CD4-positive, alpha-beta T cell treated with Interleukin-6 for 4 hours (primary cell): Measurements from ENCODE around the gene ARAP2.

ENCODE experiments used
- DNase-seq: peaks from one replicate; pipeline ENCODE4 v3.0.0-alpha.2; 2020; ENCODE audit warnings: mixed read lengths

The ARAP2 gene, protein sequence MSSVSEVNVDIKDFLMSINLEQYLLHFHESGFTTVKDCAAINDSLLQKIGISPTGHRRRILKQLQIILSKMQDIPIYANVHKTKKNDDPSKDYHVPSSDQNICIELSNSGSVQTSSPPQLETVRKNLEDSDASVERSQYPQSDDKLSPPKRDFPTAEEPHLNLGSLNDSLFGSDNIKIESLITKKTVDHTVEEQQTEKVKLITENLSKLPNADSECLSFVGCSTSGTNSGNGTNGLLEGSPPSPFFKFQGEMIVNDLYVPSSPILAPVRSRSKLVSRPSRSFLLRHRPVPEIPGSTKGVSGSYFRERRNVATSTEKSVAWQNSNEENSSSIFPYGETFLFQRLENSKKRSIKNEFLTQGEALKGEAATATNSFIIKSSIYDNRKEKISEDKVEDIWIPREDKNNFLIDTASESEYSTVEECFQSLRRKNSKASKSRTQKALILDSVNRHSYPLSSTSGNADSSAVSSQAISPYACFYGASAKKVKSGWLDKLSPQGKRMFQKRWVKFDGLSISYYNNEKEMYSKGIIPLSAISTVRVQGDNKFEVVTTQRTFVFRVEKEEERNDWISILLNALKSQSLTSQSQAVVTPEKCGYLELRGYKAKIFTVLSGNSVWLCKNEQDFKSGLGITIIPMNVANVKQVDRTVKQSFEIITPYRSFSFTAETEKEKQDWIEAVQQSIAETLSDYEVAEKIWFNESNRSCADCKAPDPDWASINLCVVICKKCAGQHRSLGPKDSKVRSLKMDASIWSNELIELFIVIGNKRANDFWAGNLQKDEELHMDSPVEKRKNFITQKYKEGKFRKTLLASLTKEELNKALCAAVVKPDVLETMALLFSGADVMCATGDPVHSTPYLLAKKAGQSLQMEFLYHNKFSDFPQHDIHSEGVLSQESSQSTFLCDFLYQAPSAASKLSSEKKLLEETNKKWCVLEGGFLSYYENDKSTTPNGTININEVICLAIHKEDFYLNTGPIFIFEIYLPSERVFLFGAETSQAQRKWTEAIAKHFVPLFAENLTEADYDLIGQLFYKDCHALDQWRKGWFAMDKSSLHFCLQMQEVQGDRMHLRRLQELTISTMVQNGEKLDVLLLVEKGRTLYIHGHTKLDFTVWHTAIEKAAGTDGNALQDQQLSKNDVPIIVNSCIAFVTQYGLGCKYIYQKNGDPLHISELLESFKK (N-terminal part only)

DNA sequence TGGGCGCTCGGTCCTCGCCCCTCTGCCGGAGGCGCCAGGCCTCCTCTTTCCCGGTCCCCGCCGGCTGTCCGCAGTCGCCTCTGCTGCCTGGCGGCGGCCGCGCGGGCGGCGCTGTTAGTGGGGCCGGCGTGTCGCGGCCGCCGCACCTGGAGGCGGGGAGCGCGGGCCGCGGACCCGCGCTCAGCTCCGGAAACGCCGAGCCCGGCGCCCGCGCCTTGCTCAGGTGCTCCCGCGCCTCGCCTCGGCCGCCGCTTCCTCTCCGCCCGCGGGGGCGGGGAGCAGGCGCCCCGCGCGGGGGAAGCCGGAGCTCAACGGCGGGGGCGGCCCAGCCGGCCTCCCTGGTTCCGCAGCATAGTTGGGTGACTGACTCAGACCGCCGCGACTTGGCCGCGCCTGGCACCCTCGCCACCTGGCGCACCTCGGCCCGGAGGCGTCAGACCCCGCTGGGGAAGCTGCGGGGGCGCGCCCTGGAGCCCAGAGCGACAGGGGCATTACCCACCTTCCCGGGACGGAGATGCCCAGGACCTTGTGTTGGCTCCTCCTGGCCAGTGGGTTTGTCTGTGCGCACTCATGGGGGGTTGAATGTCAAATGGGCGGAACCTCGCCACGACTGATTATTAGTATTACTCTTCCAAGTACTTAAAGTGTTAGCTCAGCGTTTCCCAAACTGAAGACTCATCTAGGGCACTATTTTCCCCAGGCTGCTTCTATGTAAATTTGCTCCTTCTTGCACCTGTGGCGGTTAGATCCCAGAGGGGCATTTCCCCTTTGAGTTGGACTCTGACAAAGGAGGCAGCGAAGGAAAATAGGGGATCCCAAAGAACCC, at the start of gene ARAP2:
Gene ARAP2 (minus strand): TSS at position 258 of the 826 bp plus-strand sequence. CDS start 15,028 bp downstream, outside the sequence.
- DNase-seq, result peak; percentile 82

GRCh38 chr4:36292556-36293188, 48.4 kb upstream of the ARAP2 start:
- DNase-seq, result no peak

DNA sequence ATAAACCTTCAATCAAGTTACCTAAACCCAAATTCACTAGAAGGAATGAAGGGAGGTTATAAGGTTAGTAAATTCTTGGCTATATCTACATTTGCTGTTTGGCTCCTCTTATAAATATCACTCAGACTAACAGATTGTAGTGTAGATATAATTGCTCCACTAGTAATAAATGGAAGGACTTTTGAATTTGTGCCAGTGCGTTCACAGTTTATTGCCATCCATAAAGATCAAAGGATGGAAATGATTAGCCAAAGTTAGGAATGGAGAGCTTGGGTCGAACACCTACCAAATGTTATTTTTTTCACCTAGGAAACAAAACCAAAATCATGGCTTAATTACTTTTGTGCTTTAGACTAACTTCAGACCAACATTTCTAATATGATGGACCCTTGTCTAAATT, 46.3 kb upstream of the ARAP2 start:
- no peak for DNase-seq

- DNase-seq, result no peak
Measured at GRCh38 chr4:36288731-36289426, 44.6 kb upstream of the ARAP2 start.

DNA sequence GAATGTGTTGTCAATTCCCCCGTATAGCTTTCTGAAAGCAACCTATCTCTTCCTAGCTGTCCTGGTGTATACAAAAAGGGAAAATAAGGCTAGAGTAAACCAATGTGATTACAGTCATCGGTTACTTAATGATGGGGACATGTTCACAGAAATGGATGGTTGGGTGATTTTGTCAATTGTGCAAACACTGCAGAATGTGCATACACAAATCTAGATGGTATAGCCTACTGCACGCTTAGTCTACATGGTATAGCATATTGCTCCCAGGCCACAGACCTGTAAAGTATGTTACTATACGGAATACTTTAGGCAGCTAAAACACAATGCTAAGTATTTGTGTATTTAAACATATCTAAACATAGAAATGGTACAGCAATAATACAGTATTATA, 42.2 kb upstream of the ARAP2 start:
- no peak for DNase-seq

GRCh38 chr4:36285784-36286480, 41.6 kb upstream of the ARAP2 start:
- peak; percentile 66 for DNase-seq

- no peak for DNase-seq
Measured at GRCh38 chr4:36283912-36284465, 39.7 kb upstream of the ARAP2 start.

DNA sequence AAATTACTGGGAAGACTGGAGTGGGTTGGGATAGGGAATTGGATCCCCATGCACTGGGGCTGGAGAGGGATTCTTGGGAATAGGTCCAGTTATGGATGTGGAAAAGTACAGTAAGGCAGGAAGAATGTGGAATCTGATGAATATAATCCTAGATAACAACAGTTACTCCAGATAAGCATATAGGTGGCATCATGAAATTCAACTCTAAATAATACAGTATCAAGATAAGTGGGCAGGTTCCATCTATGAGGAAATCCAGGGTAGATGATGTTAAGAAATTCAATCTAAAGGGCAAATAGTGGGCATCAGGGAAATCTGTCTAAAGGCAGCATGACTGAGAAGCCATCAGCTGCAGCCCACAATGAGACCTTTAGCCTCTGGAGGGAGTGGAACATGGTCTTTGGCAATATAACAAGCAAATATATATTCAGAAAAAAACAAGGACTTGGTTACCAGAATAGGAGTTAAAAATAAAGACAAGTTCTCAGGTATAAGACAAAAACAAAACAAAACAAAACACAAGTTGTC, 38.3 kb upstream of the ARAP2 start:
- no peak for DNase-seq

- DNase-seq, result peak; percentile 16
Measured at GRCh38 chr4:36281384-36282106, 37.2 kb upstream of the ARAP2 start, which contains the start of gene DTHD1. DTHD1 (plus strand) TSS chr4:36281616; CDS start chr4:36281759, 143 bp downstream.

GRCh38 chr4:36280555-36280954, 36.2 kb upstream of the ARAP2 start:
- DNase-seq, result no peak

DNA sequence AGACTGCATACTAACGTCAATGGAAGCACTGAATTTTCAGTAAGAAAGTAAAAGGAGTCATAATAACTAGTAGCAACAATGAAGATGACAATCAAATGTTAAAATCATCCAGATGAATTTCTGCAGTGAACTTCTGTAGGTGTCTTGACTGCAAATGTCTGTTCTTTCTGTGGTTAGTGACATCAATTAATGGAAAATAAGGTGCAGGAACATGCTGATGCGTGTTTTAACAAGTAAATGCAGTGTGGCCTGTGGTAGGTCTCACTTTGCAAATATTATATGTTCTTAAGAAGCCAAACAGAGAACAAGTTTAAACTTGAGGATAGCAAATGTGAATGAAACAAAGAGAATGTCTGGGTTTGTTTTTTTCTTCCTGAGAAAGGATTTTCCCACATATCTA, 34.5 kb upstream of the ARAP2 start:
- DNase-seq, result no peak

DNA sequence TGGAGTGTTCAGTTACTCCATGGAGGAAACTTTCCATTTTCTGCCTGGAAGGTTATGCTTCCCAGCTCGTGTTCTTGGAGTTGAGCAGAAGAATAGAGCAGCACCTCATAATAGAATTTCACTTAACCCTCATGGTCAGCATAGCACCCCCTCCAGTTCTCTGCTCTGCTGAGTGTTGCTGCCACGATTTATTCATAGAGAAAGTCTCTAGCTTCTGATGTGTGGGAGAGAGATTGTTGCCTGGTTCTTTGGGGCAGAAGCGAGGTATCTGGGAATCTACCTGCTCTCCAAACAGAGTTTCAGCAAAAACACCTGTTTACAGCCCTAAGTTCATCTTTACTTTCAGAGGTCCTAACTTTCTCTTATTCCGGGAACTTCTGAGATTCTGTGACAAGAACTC, 33.2 kb upstream of the ARAP2 start:
- DNase-seq, result no peak

GRCh38 chr4:36274158-36274557, 29.8 kb upstream of the ARAP2 start:
- no peak for DNase-seq

DNA sequence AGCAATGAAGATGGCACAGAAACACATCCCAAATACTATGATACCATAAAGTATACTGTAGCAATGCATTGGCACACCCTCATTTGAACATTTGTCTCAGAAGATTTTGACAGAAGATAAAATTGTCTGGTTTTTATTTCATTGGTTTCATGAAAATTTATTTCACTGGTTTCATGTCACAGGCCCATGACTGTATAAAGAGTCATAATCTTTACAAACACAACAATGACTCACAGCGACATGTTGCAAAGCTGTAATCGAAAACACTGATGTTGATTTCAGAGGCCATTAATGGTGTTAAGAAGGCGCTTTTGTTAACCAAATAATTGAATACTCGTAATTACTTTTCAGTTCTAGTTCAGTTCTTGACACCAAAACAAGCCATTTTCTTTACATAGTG, 29.0 kb upstream of the ARAP2 start:
- no peak for DNase-seq

GRCh38 chr4:36269533-36270173, 25.3 kb upstream of the ARAP2 start:
- DNase-seq, result no peak

DNA sequence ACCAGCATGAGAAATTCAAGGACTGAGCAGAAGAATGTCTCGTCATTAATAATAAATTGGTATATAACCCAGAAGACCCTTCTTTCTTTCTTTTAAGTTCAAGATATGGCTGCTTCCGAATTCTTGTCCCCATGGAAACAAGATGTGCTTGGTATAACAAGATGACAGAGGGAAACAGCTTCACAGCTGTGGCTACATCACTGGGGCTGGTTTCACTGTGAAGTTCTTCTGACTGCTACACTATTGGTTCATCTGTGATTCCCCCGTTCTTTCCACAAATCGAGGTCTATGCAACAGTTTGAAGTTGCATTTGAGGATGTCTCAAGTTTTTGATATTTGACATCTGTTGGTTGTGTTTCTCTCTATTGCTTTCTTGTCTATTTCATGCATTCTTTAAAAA, 24.8 kb upstream of the ARAP2 start:
- peak; percentile 22 for DNase-seq

- DNase-seq, result no peak
Measured at GRCh38 chr4:36267486-36268268, 23.4 kb upstream of the ARAP2 start.
